ENCODE data around the gene BNIP2.
A peak's percentile ranks its signal among the peaks of the same experiment; 100 is the strongest.
"Not testable (repeated sequence)": the region's sequence is repeated elsewhere in the genome, so short reads cannot be mapped to it uniquely, and the experiment has no call there.

BNIP2 gene

GRCh38 chr15:59688782-59689625 lies at the start of gene BNIP2:
BNIP2 (minus strand) TSS chr15:59689320; CDS start chr15:59682457, 6,863 bp downstream.
- DNase-seq = peak; percentile 94 to 96

DNA sequence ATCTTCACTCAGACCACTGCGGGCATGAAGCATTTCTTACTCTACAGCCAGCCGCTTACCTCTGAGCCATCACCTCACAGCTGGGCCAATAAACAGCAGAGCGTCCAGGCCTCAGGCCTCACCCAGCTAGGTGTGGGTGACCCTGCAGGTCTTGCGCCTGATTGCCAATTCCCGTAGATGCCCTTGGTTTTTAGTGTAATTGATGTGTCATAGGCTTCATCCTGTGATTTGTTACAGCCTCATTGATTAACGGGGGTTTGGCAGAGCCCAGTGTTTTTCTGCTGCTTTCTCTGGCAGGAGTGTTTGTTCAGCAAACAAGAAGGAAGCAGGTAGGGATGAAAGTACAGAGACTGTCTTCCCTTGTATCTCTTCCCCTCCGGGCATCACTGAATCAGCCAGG lies 49.6 kb upstream of the BNIP2 start:
- no peak for DNase-seq

- peak; percentile 41 to 45 for DNase-seq
These were observed 47.1 kb upstream of the BNIP2 start for GRCh38 chr15:59736181-59736580.

GRCh38 chr15:59725151-59725486 lies 36.0 kb upstream of the BNIP2 start:
- no peak for DNase-seq

DNA sequence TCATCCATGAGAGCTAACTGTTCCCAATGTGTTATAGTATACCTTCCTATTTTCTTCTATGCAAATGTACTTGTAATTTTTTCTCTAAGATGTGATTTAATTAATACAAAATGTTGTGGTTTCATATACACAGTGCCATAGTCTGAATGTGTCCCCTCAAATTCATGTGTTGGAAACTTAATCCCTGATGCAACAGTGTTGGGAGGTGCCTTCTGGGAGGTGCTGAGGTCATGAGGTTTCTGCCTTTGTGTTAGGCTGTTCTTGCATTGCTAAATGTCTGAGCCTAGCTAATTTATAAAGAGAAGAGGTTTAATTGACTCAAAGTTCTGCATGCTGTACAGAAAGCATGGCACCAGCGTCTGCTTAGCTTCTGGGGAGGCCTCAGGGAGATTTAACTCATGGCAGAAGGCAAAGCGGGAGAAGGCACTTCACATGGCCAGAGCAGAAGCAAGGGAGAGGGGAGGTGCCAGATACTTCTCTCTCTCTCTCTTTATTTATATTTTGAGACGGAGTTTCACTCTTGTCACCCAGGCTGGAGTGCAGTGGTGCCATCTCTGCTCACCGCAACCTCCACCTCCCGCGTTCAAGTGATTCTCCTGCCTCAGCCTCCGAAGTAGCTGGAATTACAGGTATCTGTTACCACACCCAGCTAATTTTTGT lies 34.7 kb upstream of the BNIP2 start:
- DNase-seq = no peak

GRCh38 chr15:59722476-59722875 lies 33.4 kb upstream of the BNIP2 start:
- no peak for DNase-seq

DNA sequence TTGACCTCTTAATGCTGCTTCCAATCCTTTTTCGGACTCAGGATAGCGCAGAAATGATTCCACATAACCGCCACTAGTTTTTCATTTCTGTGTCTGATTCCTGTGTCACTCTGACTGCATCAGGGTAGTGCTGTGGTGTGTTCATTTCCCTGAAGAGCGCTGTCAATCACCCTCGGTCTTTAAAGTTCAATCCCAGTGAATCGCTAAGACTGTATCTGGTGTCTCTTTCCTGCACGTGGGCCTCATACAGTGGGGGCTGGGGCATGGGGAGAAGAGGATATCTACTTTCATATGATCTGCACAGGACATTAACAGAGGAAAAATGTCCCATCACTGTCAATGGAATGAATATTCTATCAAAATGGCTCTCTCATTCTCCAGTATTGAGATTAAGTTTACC lies 32.9 kb upstream of the BNIP2 start:
- DNase-seq = no peak

DNA sequence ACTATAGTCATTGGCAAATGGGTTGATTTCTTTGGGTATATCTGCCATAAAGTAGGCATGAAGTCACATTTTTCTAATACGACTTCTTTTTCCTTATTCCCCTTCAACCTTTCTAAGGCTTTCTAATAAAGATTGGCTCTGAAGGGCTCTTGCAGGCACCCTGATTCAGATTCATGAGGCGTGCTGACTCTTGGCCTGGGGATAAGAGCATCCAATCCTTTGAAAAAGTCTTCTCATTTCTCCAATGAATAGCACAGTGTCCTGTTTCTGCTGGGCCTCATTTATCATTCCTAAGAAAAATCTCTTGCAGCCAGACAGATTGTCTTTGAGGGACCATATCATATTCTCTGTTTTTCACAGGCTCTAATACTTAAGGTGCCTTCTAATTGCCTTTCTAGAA lies 32.3 kb upstream of the BNIP2 start:
- no peak for DNase-seq

DNA sequence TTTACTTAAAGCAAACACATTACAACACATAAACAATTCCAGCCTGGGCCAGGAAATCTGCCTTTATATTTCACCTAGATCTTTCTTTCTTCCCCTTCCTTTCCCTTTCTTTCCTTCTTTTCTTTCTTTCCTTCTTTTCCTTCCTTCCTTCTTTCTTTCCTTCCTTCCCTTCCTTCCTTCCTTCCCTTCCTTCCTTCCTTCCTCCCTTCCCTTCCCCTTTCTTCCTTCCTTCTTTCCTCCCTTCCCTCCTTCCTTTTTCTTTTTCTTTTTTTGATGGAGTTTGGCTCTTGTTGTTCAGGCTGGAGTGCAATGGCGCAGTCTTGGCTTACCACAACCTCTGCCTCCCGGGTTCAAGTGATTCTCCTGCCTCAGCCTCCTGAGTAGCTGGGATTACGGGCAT lies 24.1 kb upstream of the BNIP2 start:
- no peak for DNase-seq

GRCh38 chr15:59711451-59712243 lies 22.5 kb upstream of the BNIP2 start:
- DNase-seq = no peak

GRCh38 chr15:59707619-59708018 lies 18.5 kb upstream of the BNIP2 start:
- no peak for DNase-seq

DNA sequence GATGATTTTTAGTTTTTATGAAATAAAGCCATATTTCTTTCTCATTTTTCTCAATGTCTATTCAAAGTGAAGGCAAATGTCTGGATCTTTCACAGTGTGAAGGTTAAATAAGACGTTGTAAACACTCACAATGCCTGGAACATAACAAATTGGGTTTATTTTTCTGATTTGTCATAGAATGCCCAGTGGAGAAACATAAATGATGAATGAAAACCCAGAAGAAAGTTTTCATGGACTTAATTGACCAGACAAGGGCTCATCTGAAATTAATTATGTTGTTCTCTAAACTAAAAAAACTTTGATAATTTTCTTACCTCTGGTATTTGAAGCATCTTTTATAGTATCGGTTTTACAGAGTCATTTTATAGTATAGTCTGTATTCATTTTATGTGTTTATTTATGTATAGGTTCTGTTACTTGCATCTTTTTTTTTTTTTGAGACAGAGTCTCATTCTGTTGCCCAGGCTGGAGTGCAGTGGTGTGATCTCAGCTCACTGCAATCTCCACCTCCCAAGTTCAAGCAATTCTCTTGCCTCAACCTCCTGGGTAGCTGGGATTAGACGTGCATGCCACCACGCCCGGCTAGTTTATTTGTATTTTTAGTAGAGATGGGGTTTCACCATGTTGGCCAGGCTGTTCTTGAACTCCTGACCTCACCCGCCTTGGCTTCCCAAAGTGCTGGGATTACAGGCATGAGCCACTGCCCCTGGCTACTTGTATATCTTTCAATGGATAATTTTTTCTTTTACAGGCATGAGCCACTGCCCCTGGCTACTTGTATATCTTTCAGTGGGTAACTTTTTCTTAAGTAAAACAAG lies 15.1 kb upstream of the BNIP2 start:
- DNase-seq = no peak

GRCh38 chr15:59702351-59702750 lies 13.2 kb upstream of the BNIP2 start:
- no peak for DNase-seq

DNA sequence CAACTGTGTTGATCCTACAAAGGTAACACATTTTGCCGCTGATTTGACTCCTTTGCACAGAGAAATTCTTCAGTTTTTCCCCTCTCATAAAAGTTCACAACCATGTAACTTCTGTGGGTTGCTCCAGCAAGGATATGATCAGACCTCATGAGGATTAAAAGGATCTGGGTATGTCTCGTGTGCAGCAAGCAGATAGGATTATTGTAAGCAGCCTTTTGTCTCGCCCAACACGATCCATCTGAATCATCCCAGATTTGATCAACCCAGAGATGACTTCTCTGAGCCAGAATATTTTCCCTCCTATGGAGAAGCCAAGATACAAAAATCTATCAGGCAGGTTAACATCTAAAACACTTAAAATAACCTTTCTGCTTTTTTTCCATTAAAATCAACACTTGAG lies 12.8 kb upstream of the BNIP2 start:
- no peak for DNase-seq

GRCh38 chr15:59699810-59700431 lies 10.8 kb upstream of the BNIP2 start:
- no peak for DNase-seq

- not testable (repeated sequence) for DNase-seq
These were observed 8.9 kb upstream of the BNIP2 start for GRCh38 chr15:59698065-59698464.

- no peak for DNase-seq
These were observed 7.2 kb upstream of the BNIP2 start for GRCh38 chr15:59696332-59696731.

DNA sequence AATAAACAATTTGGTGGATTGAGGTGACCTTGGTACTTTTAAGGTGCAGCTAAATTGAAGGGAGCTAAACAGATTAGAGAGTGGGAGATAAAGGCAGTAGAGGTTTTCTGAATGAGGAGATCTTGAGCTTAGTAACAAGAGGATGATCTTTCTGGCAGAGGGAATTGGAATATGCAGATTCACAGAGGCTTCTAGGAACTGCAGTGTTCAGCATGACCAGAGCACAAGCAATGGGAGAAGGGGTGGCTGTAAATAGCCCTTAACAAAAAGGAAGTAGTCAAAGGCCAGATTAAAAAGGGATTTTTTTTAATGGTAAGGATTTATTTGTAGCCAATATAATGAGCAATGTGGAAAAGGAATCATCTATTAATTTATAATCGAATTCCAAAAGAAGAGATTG lies 5.7 kb upstream of the BNIP2 start:
- DNase-seq = no peak

DNA sequence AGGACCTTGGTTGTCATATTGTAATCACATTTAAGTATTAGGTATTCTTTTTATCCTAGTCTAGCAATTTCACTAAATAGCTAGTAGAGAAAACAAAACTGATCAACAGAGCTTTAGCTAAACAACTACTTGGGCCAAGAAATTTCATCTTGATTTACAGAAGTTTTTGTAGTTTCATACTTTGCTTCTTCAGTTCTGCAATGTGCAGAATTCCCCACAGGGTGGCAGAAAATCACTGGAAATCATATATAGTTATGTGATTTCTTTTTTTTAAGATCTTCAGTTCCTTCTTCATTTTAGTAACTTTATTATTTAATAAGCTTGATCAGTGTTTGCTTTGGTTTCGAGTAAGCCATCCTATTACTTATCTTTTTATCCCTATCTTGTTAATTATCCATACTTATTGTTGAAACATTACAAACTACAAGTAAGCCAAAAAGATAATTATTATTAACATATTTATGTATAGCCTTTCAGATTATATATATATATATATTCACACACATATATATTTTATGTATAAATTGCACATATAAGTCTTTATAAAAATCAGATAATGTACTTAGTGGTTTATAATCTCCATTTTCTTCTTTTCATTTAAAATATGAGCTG lies 2.2 kb upstream of the BNIP2 start:
- DNase-seq = peak; percentile 34 to 35

DNA sequence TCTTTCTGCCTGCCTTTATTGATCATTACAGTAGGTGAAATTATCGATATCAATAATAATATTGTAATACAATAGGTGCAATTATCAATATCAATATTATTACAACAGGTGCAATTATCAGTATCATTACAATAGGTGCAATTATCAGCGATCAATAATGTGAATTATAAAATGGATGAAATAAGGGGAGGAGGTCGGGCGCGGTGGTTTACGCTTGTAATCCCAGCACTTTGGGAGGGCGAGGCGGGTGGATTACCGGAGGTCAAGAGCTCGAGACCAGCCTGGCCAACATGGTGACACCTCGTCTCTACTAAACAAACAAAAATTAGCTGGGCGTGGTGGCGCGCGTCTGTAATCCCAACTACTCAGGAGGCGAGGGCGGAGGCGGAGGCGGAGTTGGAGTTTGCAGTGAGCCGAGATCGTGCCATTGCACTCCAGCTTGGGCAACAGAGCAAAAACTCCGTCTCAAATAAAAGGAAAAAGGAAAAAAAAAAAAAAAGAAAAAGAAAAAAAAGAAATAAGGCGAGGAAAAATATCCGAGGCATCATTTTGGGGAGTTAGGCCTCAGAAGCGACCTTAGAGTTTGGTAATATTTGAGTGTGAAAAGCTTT lies 611 bp upstream of the BNIP2 start:
- DNase-seq = peak; percentile 67 to 68

DNA sequence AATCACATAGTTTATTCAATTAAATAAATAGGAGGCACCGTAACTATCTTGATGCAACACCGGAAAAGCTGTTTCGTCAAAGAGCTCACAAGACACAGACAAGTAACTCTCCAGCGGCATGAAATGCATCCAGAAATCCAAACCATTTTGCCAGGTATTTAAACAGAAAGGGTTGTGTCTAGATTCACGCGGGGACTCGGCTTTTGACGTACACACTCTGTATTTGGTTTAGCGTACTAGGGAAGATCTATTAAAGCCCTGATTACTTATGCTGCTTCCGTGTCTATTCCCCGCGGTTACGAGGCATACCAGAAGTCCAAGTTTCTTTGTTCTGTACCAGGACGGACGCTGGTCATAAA lies 718 bp downstream of the BNIP2 start:
- no peak for DNase-seq

- DNase-seq = no peak
These were observed 1.3 kb downstream of the BNIP2 start for GRCh38 chr15:59687836-59688235.

Data from activated T-cell treated with anti-CD3 and anti-CD28 coated beads, Interleukin-2, amount 50 U/mL, for 48 hours (primary cell).